Left ventricle myocardium inferior (tissue), 1 donor: ENCODE results near the gene RBKS. TPM values are rescaled to one million over a fixed set of nuclear protein-coding genes. Genes with fewer than 3 reads are reported as not detected.
"Not testable (repeated sequence)": the region's sequence is repeated elsewhere in the genome, so short reads cannot be mapped to it uniquely, and the experiment has no call there.

ENCODE experiments used
- DNase-seq: peaks from one replicate; pipeline ENCODE4 v3.0.0-alpha.2; 2020
- H3K27ac ChIP-seq: fragments of 200-600 bp; replicated peaks from 2 replicates; pipeline ENCODE4 v1.8.0; 2021
- H3K27me3 ChIP-seq: fragments of 200-600 bp; 2 replicates; pipeline ENCODE4 v1.8.0; 2021; ENCODE audit warnings: low read depth
- H3K36me3 ChIP-seq: fragments of 200-600 bp; 2 replicates; pipeline ENCODE4 v1.8.0; 2021
- H3K4me1 ChIP-seq: fragments of 200-600 bp; 2 replicates; pipeline ENCODE4 v1.8.0; 2021
- H3K4me3 ChIP-seq: fragments of 200-600 bp; 2 replicates; pipeline ENCODE4 v1.8.0; 2021; ENCODE audit warnings: mild to moderate bottlenecking, moderate library complexity
- H3K9me3 ChIP-seq: fragments of 200-600 bp; replicated peaks from 2 replicates; pipeline ENCODE4 v1.8.0; 2021
- CTCF ChIP-seq: fragments of 200-600 bp; IDR thresholded peaks from 2 replicates; pipeline ENCODE4 v1.8.0; 2021; ENCODE audit warnings: antibody characterized with exemption, mild to moderate bottlenecking, borderline replicate concordance
- intact Hi-C: fragments of 100-400 bp; cut with micrococcal nuclease; formaldehyde crosslinking; loops from one replicate; pipeline ENCODE4 v1.11.0; 2022
- total RNA-seq: library from RNA; stranded (reverse); fragmentation: NEBNext Ultra II Directional; extraction: Animal tissue kit (Norgen Biotek cat#: 25700); gene quantifications from one replicate; pipeline ENCODE4 v1.2.1, GENCODE V29; 2021
- donor health status: DM: no; HTN: yes; CAD: no; lungs with severe emphysema.

RBKS gene
- total RNA-seq, 1 donor from 2014 or later = 2.7 TPM

GRCh38 chr2:27747827-27748352, 142.3 kb downstream of the RBKS start:
- H3K4me1 ChIP-seq = peaks cover 9% of the 10 kb centered on the region
- no peaks in the 10 kb centered on the region for H3K36me3 ChIP-seq
- no peaks in the 10 kb centered on the region for H3K27me3 ChIP-seq
- peaks cover 11% of the 10 kb centered on the region for H3K9me3 ChIP-seq
- no peak overlapping the region for H3K4me3 ChIP-seq
- H3K27ac ChIP-seq = no peak overlapping the region
- intact Hi-C loops = no loop called here
- DNase-seq = no peak
- no peak for TF ChIP-seq CTCF

GRCh38 chr2:27746325-27746724, 143.9 kb downstream of the RBKS start:
- Histone ChIP-seq H3K27ac (no peak overlapping the region), H3K36me3 (no peaks in the 10 kb centered on the region), H3K9me3 (peaks cover 11% of the 10 kb centered on the region), H3K4me3 (no peak overlapping the region), H3K27me3 (no peaks in the 10 kb centered on the region), H3K4me1 (peaks cover 9% of the 10 kb centered on the region)
- DNase-seq = no peak
- TF ChIP-seq CTCF = no peak
- intact Hi-C loops = no loop called here

- H3K4me3 ChIP-seq, intact Hi-C loops, H3K27me3 ChIP-seq, H3K4me1 ChIP-seq, H3K27ac ChIP-seq, DNase-seq, H3K36me3 ChIP-seq: not testable (repeated sequence)
- H3K9me3 ChIP-seq = peaks cover 11% of the 10 kb centered on the region
Measured at GRCh38 chr2:27745494-27745893, 144.7 kb downstream of the RBKS start.

GRCh38 chr2:27742571-27742970, 147.6 kb downstream of the RBKS start:
- H3K9me3 ChIP-seq = no peaks in the 10 kb centered on the region
- H3K27me3 ChIP-seq = no peaks in the 10 kb centered on the region
- no peak for DNase-seq
- no peak for TF ChIP-seq CTCF
- intact Hi-C loops = no loop called here
- no peak overlapping the region for H3K4me3 ChIP-seq
- H3K36me3 ChIP-seq = no peaks in the 10 kb centered on the region
- H3K27ac ChIP-seq = no peak overlapping the region
- peaks cover 14% of the 10 kb centered on the region for H3K4me1 ChIP-seq

GRCh38 chr2:27741673-27742072, 148.5 kb downstream of the RBKS start:
- no peak for TF ChIP-seq CTCF
- Histone ChIP-seq H3K27me3 (no peaks in the 10 kb centered on the region), H3K9me3 (no peaks in the 10 kb centered on the region), H3K36me3 (no peaks in the 10 kb centered on the region), H3K4me1 (peaks cover 22% of the 10 kb centered on the region), H3K4me3 (no peak overlapping the region), H3K27ac (no peak overlapping the region)
- no peak for DNase-seq
- intact Hi-C loops = no loop called here

- intact Hi-C loops = no loop called here
- no peak for TF ChIP-seq CTCF
Measured at GRCh38 chr2:27739058-27739373, 151.2 kb downstream of the RBKS start.

More at GRCh38 chr2:27739058-27739373, 151.2 kb downstream of the RBKS start:
- peaks cover 42% of the 10 kb centered on the region for H3K4me1 ChIP-seq
- H3K27me3 ChIP-seq = no peaks in the 10 kb centered on the region
- no peak overlapping the region for H3K4me3 ChIP-seq
- no peak for DNase-seq
- no peak overlapping the region for H3K27ac ChIP-seq
- no peaks in the 10 kb centered on the region for H3K9me3 ChIP-seq
- H3K36me3 ChIP-seq = no peaks in the 10 kb centered on the region
